ENCODE results near the gene SLC12A1. TPM values are rescaled to one million over a fixed set of nuclear protein-coding genes. Genes with fewer than 3 reads are reported as not detected.

SLC12A1 gene
- total RNA-seq, 4 donors from 2014 or later, result not detected

DNA sequence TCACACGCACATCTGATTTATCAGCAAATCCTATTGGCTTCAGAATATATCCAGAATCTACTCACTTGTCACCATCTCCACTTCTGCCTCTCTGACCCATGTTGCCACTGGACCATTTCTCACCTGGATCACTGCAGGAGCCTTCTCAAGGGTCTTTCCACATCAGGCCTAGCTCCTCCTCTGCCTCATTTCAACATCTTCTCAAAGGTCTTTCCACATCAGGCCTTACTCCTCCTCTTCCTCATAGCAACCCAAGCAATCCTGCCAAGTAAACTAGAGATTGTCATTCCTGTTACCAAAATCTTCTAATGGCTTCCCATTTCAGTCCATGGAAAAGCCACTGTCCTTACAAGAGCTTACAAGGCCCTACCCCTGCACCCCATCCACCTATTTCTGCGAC is 107.1 kb downstream of the SLC12A1 start:
- no peak for TF ChIP-seq POLR2A (IDR thresholded peaks at IDR 0.05)
- TF ChIP-seq, protein P1, sequence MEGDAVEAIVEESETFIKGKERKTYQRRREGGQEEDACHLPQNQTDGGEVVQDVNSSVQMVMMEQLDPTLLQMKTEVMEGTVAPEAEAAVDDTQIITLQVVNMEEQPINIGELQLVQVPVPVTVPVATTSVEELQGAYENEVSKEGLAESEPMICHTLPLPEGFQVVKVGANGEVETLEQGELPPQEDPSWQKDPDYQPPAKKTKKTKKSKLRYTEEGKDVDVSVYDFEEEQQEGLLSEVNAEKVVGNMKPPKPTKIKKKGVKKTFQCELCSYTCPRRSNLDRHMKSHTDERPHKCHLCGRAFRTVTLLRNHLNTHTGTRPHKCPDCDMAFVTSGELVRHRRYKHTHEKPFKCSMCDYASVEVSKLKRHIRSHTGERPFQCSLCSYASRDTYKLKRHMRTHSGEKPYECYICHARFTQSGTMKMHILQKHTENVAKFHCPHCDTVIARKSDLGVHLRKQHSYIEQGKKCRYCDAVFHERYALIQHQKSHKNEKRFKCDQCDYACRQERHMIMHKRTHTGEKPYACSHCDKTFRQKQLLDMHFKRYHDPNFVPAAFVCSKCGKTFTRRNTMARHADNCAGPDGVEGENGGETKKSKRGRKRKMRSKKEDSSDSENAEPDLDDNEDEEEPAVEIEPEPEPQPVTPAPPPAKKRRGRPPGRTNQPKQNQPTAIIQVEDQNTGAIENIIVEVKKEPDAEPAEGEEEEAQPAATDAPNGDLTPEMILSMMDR (IDR thresholded peaks at IDR 0.05), result no peak
- no peak overlapping the region for H3K4me3 ChIP-seq (ENCODE audit: low read depth, poor library complexity, severe bottlenecking)
- intact Hi-C loops (cut with DNase I; ENCODE audit: low total_unique reads), result no loop called here
- WGBS, 2 donors, result 94 to 95% methylated on average over 2 of the region's 2 CpGs
- DNase-seq (ENCODE audit: low spot score in 2 of 2), result no peak

DNA sequence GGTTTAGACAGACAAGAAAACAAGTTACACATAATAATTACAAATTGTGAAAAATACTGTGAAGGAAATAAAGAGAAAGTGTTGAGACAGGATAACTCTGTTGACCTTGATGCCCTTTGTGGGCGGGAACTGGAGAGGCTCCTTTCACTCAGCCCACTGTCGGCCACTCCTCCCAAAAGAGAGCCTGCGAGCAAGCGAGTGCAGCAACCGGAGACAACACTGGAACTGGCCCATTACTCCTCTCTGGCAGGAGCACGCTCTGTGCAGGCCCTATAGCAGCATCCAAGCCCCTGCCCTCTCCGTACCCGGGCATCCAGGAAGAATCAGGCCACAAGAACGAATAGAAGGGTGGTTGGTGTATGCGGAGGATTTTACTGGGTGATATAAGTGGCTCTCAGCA is 108.9 kb downstream of the SLC12A1 start:
- no peak overlapping the region for H3K4me3 ChIP-seq (ENCODE audit: low read depth, poor library complexity, severe bottlenecking)
- intact Hi-C loops (cut with DNase I; ENCODE audit: low total_unique reads), result no loop called here
- no peak for DNase-seq (ENCODE audit: low spot score in 2 of 2)
- WGBS, 2 donors, result 80 to 85% methylated on average over 10 of the region's 10 CpGs
- TF ChIP-seq, protein P1 (IDR thresholded peaks at IDR 0.05), result no peak
- TF ChIP-seq POLR2A (IDR thresholded peaks at IDR 0.05), result no peak

DNA sequence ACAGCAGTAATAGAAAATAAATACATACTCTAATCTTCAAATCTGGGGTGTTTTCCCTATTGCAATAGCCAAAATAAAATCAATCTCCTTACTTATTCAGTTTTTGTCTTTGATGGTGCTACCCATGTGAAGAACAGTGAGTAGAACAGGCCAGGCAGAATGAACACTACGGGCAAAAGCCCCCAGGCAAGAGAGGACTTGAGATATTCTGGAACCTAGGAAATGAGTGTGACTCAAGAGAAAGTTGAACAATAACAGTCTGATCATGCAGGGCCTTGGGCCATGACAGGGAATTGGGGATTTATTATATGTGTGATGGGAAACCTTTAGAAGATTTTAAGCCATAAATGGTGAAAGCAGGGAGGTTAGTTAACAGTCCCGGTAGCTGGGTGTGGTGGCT is 111.1 kb downstream of the SLC12A1 start:
- TF ChIP-seq, protein P1 (IDR thresholded peaks at IDR 0.05), result no peak
- no peak for TF ChIP-seq POLR2A (IDR thresholded peaks at IDR 0.05)
- WGBS, 2 donors, result 75 to 81% methylated on average over 2 of the region's 2 CpGs
- DNase-seq (ENCODE audit: low spot score in 2 of 2), result no peak
- intact Hi-C loops (cut with DNase I; ENCODE audit: low total_unique reads), result no loop called here
- no peak overlapping the region for H3K4me3 ChIP-seq (ENCODE audit: low read depth, poor library complexity, severe bottlenecking)

DNA sequence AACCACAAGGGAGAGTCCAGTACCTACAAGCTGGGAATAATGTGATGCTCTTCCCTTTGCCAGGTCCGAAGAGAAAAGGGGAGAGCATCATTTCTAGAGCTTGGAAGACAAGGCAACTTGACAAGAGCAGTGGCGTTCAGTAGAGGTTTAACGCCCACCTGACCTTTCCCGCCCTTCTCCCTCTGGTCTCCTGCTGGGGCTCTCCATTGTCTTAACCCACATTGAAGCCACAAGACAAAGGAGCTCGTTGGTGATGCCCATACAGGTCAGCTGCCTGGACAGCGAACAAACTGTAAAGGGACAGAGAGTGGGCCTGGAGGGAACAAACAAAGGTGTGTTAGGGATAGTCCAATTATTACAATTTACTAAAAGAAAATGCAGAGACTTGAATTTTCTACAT is 112.0 kb downstream of the SLC12A1 start:
- WGBS, 2 donors, result 70 to 73% methylated on average over 6 of the region's 6 CpGs
- no peak overlapping the region for H3K4me3 ChIP-seq (ENCODE audit: low read depth, poor library complexity, severe bottlenecking)
- intact Hi-C loops (cut with DNase I; ENCODE audit: low total_unique reads), result no loop called here
- no peak for DNase-seq (ENCODE audit: low spot score in 2 of 2)
- TF ChIP-seq POLR2A (IDR thresholded peaks at IDR 0.05), result no peak
- TF ChIP-seq, protein P1 (IDR thresholded peaks at IDR 0.05), result no peak

DNA sequence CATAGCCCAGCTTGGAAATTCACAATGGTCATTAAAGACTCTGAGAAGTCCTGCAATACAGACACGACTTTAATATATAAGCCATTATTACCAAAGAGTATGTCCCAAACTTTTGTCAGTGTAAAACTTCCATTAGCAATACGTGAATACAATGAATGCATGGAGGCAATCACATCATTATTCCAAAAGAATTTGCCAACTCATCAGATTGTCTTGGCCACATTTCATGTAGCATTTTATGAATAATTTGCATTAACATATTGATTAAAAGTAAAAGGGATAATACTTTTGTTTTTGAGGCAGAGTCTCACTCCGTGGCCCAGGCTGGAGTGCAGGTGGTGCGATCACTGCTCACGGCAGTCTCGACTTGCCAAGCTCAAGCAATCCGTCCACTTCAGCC is 117.2 kb downstream of the SLC12A1 start:
- TF ChIP-seq POLR2A (IDR thresholded peaks at IDR 0.05), result no peak
- TF ChIP-seq, protein P1 (IDR thresholded peaks at IDR 0.05), result no peak
- no peak overlapping the region for H3K4me3 ChIP-seq (ENCODE audit: low read depth, poor library complexity, severe bottlenecking)
- intact Hi-C loops (cut with DNase I; ENCODE audit: low total_unique reads), result no loop called here
- 92 to 94% methylated on average over 7 of the region's 7 CpGs for WGBS, 2 donors
- no peak for DNase-seq (ENCODE audit: low spot score in 2 of 2)

DNA sequence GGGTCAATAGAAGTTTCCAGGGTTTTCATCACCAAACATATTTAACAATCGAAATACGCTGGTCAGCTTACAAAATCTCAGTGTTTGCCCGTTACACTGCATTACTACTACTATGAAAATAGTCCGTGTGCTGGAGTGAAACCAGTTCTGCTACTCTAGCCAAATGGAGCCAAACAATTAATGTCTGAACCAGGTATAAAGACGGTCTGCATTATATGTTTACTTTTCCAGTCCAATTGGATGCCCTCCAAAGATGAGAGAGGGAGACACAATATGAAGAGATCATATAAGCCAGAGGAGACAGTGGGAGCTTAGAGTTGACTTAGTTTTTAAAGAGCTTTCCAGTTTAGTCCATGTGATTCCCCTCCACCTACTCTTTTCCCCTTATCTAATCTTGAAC is 118.8 kb downstream of the SLC12A1 start:
- intact Hi-C loops (cut with DNase I; ENCODE audit: low total_unique reads), result no loop called here
- no peak for DNase-seq (ENCODE audit: low spot score in 2 of 2)
- no peak overlapping the region for H3K4me3 ChIP-seq (ENCODE audit: low read depth, poor library complexity, severe bottlenecking)
- TF ChIP-seq POLR2A (IDR thresholded peaks at IDR 0.05), result no peak
- TF ChIP-seq, protein P1 (IDR thresholded peaks at IDR 0.05), result no peak
- WGBS, 2 donors, result 64 to 68% methylated on average over 5 of the region's 5 CpGs

All from lower leg skin (tissue), 4 donors.